ENCODE results near the gene PTPRO.

Gene PTPRO

GRCh38 chr12:15423629-15424028, 101.3 kb downstream of the PTPRO start:
- H3K27ac ChIP-seq = no peak overlapping the region
- no peak for TF ChIP-seq CTCF (conservative IDR thresholded peaks at IDR 0.05)

GRCh38 chr12:15427913-15428312, 105.6 kb downstream of the PTPRO start:
- no peak overlapping the region for H3K27ac ChIP-seq
- no peak for TF ChIP-seq CTCF (conservative IDR thresholded peaks at IDR 0.05)

GRCh38 chr12:15428632-15429031, 106.3 kb downstream of the PTPRO start:
- TF ChIP-seq CTCF (conservative IDR thresholded peaks at IDR 0.05) = no peak

GRCh38 chr12:15429262-15429661, 107.0 kb downstream of the PTPRO start:
- no peak for TF ChIP-seq CTCF (conservative IDR thresholded peaks at IDR 0.05)
- no peak overlapping the region for H3K27ac ChIP-seq

More at GRCh38 chr12:15428632-15429031, 106.3 kb downstream of the PTPRO start:
- H3K27ac ChIP-seq = no peak overlapping the region

- no peak for TF ChIP-seq CTCF (conservative IDR thresholded peaks at IDR 0.05)
- H3K27ac ChIP-seq = no peak overlapping the region
These were observed 113.3 kb downstream of the PTPRO start for GRCh38 chr12:15435597-15435996.

- no peak overlapping the region for H3K27ac ChIP-seq
- no peak for TF ChIP-seq CTCF (conservative IDR thresholded peaks at IDR 0.05)
These were observed 117.2 kb downstream of the PTPRO start for GRCh38 chr12:15439459-15439858.

GRCh38 chr12:15443050-15443449, 120.7 kb downstream of the PTPRO start:
- no peak for TF ChIP-seq CTCF (conservative IDR thresholded peaks at IDR 0.05)

GRCh38 chr12:15443611-15444010, 121.3 kb downstream of the PTPRO start:
- no peak for TF ChIP-seq CTCF (conservative IDR thresholded peaks at IDR 0.05)
- H3K27ac ChIP-seq = no peak overlapping the region

More at GRCh38 chr12:15443050-15443449, 120.7 kb downstream of the PTPRO start:
- no peak overlapping the region for H3K27ac ChIP-seq
